Measurements from ENCODE around the gene MPST.

Gene MPST

DNA sequence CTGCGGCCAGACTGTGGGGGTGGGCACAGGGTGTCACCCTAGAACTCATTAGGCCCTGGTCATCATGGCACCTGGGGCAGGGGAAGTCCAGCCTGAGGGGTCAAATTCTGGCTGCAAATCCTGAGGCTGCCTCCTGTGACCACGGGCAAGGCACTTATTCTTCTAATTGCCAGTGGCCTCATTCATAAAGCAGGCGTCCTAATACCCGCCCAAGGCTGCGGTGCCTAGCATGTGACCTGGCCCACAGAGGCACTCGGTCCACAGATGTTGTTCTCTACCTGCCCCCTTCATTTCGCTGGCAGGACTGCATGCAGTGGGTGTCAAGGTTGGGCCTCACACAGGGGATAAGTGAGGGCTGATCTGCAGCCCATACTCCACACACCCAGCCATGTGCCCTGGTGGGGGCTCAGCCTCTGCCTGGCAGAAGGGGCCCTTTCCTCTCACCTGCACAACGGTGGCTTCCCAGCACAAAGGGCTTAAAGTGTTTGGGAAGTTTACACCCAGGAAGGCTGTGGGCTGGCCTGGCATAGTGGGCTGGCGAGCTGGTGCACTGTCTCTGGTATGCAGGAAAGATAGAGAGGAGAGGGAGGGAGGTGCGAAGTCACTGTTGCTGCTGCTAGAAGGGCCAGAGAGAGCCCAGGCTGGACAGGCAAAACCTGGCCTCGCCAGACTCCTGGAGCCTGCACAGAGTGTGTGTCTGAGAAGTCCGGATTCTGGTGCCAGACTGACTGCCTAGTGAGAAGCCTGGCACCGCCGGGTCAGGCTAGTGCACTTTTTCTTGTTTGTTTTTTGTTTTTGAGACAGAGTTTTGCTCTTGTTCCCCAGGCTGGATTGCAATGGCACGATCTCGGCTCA, 3.2 kb downstream of the MPST start:
- peak; percentile 34 for DNase-seq (ENCODE audit: low spot score)

DNA sequence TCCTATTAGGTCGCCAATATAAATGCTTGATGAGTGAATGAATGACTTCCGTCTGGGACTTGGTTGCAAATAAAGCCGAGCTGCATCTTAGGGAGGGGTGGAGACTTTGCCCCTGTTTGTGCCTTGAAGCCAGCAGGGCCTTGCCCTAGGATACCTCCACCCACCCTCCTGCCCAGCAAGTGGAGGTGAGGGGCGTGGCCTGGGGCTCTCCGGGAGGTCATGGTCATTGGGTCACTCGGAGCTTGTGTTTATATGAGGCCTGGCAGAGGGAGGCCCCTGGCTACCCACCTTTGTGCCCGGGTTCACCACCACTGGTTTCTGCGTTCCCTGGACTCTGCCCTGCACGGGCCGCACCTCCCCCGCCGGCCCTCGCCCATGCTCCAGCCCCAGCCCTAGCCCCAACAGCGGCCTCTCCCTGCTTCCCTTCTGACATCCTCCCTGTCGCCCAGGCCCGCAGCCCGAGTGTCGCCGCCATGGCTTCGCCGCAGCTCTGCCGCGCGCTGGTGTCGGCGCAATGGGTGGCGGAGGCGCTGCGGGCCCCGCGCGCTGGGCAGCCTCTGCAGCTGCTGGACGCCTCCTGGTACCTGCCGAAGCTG, 4.3 kb downstream of the MPST start:
- DNase-seq (ENCODE audit: low spot score) = no peak

DNA sequence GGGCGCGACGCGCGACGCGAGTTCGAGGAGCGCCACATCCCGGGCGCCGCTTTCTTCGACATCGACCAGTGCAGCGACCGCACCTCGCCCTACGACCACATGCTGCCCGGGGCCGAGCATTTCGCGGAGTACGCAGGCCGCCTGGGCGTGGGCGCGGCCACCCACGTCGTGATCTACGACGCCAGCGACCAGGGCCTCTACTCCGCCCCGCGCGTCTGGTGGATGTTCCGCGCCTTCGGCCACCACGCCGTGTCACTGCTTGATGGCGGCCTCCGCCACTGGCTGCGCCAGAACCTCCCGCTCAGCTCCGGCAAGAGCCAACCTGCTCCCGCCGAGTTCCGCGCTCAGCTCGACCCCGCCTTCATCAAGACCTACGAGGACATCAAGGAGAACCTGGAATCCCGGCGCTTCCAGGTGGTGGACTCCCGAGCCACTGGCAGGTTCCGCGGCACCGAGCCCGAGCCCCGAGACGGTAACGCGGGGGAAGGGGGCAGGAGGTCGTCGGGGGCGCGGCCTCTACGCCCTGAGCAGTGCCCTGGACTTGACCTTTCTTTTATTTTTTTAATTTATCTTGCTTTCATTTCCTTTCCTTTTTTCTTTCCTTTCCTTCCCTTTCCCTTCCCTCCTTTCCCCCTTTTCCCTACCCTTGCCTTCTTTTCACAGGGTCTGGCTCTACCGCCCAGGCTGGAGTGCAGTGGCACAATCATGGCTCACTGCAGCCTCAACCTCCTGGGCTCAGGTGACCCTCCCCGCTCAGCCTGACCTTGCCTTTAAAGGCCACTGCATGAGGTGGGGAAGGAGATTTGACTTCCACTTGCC, 5.0 kb downstream of the MPST start:
- no peak for DNase-seq (ENCODE audit: low spot score)

DNA sequence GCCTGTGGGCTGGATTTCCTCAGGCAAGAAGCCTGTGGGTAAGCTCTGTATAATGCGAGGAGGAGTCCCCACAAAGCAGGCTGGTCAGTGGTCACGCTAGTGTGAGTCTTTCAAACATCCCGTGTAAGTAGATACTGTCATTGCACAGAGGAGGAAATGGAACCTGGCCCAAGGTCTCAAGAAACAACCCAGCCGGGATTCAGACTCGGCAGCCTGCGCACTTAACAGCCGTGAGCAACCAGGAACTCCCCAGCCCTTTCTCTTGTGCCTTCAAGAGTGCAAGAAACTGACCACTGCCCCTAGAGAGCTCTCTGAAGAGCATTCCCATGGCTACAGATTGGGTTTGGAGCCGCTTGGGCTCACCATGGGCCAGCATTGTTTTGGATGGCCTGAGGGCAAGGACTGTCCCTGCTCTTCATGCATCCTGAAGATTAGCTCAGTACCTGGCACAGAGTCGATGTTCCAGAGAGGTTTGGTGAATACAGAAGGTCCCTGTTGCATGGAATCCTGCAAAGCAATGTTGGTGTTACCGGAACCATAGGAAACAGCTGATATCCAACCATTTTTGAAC, 6.0 kb downstream of the MPST start:
- no peak for DNase-seq (ENCODE audit: low spot score)

DNA sequence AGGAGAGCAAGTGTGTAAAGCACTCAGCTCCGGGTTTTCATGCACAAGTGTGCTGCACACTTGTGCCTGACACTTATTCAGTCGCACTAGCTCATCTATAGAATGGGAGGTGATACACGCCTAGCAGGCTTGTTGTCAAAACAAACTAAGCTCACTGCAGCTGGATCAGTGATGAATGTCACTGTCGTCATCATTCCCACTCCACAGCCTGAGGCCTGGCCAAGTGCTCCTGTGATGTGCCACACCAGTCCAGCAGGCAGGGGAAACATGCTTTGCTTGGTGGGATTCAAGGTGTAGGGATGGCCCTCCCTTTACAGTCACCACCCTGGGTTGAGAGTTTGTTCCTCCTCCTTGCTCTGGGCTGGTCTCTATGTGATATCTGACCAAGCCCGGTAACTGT, 6.8 kb downstream of the MPST start:
- no peak for DNase-seq (ENCODE audit: low spot score)

DNA sequence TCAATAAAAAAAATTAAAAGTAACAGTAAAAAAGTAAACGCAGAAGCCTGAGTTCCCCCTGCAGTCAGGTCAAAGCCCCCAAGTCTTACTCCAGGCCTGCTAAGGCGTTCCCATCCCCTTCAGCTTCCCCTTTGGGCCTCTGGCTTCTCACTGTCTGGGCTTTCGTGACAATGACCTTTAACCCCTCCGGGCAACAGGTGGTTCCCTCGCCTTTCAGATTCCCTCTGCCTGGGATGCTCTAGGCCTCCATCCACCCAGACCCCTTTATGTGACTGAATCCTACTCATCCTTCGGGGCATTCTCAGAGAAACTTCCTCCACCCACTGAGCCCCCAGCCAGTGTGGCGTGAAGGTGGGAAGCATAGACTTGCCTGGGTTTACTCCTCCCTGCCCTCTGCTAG, 8.0 kb downstream of the MPST start:
- no peak for DNase-seq (ENCODE audit: low spot score)

DNA sequence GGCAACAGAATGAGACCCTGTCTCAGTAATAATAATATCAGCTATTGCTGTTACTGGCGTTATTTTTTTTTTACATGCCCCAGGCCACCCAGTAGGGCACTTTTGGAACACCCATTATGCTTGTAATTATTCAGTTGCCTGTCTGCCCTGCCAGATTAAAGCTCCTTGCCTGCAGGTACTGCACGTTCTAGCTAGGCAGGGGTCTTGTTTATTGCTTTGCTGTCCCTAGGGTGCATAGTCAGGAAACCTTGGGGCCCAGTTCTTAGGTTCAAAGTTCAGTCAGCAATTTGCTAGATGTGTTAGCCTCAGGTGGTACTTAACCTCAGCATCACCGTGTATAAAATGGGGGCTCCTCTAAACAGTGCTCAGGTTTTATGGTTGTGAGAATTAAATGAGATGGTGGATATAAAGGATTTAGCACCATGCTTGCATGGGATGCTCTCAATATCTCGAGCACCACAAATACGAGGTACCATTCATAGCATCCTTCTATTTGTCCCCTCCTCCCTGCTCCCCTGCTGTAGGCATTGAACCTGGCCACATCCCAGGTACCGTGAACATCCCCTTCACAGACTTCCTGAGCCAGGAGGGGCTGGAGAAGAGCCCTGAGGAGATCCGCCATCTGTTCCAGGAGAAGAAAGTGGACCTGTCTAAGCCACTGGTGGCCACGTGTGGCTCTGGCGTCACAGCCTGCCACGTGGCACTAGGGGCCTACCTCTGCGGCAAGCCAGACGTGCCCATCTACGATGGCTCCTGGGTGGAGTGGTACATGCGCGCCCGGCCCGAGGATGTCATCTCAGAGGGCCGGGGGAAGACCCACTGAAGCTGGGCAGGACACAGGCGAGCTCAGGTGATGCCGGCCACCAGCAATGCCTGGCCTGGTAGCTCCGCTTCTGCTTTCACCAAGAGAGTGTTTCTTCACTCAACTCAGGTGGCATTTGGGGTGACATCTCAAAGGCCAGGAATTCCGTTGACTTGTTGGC, 9.4 kb downstream of the MPST start:
- DNase-seq (ENCODE audit: low spot score) = no peak

DNA sequence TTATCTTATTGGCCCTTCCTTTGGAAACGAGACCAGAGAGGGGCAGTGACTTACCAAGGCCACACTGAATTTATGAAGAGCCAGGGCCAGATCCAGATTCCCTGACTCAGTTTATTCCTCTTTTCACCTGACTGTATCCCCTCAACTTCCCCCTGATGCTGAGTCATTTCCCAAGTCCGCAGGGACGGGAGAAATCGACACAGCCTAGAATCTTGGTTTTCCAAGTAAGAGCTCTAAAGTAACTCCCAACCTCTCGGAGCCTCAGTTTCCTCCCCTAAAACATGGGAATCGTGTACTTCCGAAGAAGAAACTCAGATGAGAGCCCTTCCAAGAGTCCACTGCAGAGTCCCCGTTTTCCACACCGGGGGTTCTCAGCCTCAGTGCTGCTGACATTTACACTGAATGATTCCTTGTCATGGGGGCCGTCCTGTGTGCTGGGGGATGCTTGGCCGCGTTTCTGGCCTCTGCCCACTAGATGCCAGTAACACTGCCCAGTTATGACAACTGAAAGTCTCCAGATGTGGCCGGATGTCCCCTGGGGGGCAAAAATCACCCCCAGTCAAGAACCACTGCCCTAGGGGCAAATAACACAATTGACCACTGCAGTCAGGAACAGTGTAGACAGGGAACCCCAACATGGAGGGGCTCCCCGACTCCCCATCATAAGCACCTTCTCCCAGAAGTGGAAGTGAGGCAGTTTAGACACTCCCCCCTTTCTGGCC, 11.2 kb downstream of the MPST start:
- no peak for DNase-seq (ENCODE audit: low spot score)

DNA sequence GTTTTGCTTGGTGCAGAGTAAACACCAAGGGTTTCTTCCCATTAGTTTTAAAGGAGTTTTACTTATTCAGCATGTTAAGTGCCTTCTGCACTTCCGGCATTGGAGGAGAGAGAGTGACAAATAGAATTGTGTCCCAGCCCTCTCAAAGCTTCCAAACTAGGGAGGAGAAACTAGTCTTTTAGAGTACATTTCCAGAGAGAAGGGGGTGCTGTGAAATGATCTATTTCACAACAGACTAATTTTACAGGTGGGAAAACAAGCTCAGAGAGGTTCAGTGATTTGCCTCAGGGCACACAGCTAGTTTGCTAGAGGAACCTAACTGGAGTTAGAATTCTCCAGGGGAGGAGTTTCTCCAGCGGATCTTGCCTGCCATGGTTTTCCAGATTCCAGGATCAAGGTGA, 12.6 kb downstream of the MPST start:
- no peak for DNase-seq (ENCODE audit: low spot score)

DNA sequence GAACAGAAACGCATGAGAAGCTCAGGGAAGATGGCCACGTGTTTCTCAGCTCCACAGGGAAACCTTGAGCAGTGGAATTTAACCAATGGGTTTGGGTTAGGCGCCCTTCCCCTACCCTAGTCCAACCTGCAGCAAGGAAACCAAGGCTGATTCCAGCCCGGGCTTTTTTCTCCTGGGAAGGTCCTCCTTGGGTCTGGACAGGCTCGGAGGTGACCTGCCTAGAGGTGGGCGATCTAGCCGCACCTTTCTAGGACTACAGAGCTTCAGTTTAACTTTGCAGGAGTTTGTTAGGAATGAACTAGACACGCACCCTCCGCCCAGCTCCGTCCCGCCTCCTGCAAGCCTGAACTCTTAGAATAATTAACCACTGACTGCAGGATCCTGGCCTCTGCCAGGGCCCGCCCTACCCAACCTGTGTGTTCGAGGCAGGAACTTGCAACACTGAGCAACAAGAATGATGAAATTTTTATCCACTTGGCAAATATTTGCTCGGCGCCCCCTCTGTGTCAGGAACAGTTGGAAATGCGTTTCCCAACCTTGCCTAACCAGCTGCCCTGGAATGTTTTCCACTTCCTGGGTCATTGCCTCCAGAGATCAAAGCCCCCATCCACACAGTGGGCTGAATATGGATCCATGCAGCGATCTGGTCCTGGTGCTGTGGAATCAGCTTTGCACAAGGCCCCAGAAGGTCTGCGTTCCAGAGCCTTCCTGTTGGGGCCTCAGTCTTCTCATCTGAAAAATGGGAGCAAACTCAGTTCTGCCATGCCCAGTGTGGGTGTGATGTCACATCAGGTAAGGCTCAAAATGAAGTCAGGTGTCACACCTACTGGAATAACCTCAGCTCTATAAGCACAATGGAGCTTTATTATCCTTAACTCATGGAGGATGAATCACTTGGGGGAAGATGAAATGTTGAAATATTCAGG, 13.3 kb downstream of the MPST start:
- DNase-seq (ENCODE audit: low spot score) = no peak

DNA sequence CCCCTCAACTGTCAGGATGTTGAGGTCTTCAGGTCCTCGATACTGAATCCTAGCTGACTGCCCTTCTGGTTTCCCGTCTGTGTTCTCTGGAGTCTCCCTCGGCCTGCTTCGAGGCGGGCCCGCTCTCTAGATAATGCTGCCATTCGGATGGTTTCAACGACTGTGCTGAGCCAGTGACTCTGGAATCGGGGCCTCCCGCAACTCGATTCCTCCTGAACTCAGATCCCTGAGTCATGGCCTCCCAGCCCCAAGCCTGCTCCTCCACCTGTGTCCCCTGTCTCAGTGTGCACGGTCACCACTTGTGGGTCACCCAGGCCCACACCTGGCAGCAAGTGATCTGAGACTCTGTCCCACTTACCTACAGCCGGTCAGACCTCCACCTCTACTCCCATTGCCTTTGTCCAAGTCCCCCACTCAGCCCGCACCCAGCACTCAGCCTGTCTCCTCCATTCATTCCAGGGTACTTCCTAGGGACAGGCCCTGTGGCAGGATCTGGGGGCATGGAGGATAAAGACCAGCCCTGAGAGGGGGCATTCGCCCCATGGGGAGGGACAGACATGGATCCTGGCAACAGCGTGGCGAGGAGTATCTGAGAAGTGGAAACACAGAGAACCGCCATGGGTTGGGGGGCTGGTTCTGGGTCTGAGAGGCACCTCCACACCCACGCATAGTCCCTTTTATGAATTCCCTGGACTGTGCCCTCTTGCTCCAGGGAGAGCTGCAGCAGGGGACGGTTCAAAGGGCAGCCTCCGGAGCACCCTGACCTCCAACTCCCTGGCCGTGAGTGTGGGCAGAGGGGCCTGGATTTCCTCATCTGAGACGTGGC, 14.3 kb downstream of the MPST start:
- DNase-seq (ENCODE audit: low spot score) = no peak

DNA sequence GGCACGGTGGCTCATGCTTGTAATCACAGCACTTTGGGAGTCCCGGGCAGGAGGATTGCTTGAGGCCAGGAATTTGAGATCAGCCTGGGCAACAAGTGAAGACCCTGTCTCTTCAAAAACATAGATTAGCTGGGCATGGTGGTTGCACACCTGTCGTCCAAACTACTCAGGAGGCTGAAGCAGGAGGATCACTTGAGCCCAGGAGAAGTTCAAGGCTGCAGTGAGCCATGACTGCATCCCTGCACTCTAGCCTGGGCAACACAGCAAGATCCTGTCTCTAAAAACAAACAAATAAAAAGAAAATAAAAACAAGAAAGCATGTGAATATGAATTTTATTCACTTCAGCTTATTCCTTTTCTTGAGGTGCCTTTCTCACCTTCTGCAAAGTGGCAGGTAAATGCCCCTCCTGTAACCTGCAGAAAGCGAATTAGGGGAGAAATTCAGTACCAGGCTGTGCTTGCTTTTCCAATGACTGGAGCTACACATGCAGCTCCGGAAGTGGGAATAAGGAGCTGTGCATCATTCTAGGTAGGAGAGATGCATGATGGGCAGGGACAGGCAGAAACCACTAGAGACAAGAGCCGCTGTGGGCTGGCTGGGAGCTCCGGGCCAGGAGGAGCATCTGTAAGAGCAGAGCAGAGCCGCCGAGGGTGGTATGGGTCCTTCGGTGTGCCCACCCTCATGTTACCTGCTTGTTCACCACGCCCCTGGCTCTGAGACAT, 17.3 kb downstream of the MPST start:
- no peak for DNase-seq (ENCODE audit: low spot score)

DNA sequence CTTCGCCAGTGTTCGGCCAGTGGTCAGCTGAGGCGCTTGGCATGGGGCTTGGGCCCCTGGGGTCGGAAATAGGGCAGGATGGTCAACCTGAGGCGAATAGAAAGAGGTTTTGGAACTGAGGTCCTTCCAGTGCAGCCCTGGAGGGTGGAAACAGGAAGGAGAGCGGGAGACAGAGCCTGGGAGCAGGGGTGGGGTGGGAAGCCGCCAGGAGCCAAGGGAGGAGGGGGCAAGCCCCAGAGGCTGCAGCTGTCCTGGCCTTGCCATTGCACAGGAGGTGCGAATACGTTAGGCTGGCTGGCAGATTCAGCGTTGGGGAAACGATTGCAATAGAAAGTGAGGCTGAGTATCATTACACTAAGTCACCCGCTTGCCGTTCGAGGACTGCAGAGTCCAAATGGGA, 18.1 kb downstream of the MPST start:
- no peak for DNase-seq (ENCODE audit: low spot score)

DNA sequence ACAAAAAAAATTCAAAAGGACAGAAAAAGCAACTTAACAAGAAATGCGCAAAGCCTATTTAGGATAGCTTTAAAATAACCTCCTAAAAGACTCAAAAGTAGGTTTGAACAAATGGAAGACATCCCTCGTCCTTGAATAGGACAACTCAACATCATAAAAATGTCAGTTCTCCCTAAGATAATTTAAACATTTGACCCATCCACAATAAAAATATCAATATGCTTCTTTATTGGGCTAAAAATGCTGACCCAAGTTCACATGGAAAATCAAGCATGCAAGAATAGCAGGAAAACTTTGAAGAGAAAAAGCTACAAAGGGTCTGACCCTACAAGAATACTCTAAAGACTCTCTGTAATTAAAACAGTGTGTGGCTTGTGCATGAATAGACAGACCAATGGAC, 19.9 kb downstream of the MPST start:
- no peak for DNase-seq (ENCODE audit: low spot score)

DNA sequence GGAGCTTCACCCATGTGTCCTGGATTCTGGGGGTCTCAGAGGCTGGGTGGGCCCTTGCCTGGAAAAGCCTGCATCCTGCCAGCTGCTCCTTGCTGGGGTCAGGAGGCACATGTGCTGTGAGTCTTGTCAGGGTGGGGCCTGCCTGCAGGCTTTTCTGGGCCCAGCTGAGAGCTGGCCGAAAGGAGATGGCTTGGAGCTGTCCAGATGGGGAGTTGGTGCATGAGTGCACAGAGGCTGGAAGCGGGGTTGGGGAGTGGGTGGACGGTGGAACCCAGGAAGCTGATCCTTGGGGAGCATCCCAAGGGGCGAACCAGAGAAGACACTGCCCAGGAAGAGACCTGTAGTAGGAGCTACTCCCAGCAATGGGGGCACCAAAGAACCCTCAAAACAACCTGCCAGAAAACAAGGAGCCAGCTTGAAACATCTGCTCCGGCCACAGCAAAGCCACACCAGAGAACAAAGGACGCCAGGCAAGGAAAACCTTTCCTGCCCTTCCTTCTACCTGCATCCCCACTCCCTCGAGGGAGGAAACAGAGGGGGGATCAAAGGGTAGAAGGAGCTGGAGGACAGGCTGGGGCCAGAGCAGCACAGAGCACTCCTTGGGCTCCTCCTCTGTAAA, 23.8 kb downstream of the MPST start:
- DNase-seq (ENCODE audit: low spot score) = no peak

DNA sequence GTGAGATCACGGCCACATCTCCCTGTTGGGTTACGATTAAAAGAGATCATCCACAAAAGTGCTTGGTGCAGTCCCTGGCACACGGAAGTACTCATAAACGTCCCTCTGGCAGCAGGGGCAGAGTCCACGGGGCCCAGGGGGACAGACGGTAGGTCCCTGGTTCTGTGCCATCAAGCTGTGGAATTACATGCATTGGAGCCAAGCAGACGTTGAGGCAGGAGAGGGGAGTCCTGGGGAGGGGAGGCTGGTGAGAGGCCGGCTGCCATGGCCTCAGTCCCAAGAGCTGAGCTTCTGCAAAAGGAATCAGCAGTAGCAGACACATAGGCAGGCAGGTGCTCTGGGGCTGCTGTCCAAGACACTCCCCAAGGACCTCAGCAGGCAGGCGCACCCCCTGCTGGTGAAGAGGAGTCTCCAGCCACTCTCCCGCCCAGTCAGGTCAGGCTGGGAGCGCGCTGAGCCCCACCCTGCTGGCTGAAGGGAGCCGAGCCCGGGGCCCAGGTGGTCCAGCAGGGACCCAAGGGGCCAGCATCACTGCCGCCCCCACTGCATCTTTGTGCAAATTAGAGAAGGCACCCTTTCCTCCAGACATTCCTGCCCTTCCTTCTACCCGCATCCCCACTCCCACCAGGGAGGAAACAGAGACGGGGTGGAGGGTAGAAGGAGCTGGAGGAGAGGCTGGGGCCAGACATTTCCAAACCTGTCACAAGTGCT, 24.4 kb downstream of the MPST start:
- DNase-seq (ENCODE audit: low spot score) = no peak

Measured in Ammon's horn (tissue), 1 donor.